Measurements from ENCODE around the gene FYTTD1.
"Not testable (repeated sequence)": the region's sequence is repeated elsewhere in the genome, so short reads cannot be mapped to it uniquely, and the experiment has no call there.

DNA sequence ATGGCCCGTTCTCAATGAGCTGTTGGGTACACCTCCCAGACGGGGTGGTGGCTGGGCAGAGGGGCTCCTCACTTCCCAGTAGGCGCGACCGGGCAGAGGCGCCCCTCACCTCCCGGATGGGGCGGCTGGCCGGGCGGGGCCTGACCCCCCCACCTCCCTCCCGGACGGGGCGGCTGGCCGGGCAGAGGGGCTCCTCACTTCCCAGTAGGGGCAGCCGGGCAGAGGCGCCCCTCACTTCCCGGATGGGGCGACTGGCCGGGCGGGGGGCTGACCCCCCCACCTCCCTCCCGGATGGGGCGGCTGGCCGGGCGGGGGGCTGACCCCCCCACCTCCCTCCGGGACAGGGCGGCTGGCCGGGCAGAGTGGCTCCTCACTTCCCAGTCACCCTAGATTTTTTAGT, 18.2 kb upstream of the FYTTD1 start:
- TF ChIP-seq, protein P1, sequence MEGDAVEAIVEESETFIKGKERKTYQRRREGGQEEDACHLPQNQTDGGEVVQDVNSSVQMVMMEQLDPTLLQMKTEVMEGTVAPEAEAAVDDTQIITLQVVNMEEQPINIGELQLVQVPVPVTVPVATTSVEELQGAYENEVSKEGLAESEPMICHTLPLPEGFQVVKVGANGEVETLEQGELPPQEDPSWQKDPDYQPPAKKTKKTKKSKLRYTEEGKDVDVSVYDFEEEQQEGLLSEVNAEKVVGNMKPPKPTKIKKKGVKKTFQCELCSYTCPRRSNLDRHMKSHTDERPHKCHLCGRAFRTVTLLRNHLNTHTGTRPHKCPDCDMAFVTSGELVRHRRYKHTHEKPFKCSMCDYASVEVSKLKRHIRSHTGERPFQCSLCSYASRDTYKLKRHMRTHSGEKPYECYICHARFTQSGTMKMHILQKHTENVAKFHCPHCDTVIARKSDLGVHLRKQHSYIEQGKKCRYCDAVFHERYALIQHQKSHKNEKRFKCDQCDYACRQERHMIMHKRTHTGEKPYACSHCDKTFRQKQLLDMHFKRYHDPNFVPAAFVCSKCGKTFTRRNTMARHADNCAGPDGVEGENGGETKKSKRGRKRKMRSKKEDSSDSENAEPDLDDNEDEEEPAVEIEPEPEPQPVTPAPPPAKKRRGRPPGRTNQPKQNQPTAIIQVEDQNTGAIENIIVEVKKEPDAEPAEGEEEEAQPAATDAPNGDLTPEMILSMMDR (IDR thresholded peaks at IDR 0.05; ENCODE audit: low read depth, low read length) = not testable (repeated sequence)
- not testable (repeated sequence) for TF ChIP-seq POLR2A (IDR thresholded peaks at IDR 0.05; ENCODE audit: extremely low read depth, insufficient read length)
